Measurements from ENCODE around the gene TBCB.

TBCB gene

DNA sequence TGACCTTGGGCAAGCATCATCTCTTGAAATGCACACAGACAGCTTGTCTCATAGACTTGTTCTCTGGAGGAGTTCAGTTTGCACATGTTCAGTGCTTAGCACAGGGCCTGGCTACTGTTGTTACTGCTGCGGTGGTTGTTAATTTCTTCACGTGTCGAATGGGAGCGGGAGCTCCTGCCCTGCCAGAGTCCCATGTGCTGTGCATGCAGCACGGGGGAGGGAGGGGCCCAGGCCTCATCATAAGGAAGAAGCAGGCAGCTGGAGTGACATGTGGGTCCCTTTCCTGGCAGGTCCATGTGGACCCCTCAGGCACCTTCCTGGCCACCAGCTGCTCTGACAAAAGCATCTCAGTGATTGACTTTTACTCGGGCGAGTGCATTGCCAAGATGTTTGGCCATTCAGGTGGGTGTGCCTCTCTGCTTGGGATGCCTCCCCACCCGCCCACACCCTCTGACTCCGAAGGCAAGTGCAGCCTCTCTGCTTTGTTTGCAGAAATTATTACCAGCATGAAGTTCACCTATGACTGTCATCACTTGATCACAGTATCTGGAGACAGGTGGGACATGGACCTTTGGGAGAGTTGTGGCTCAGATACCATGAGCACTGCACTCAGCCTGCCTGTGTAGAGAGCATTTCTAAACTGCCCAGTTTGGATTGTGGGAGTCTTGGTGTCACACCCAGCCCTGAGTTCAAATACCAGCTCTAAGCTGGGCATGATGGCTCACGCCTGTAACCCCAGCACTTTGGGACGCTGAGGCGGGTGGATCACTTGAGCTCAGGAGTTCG is 24.2 kb upstream of the TBCB start:
- no peak for DNase-seq (ENCODE audit: low spot score)
- Mint-ChIP-seq H3K4me1 (ENCODE audit: low read depth) (peaks cover 2% of the 10 kb centered on the region), H3K27me3 (ENCODE audit: low read depth) (no peaks in the 10 kb centered on the region), H3K4me3 (no peak overlapping the region), H3K36me3 (ENCODE audit: low read depth) (peaks cover 42% of the 10 kb centered on the region), H3K9me3 (no peaks in the 10 kb centered on the region), H3K27ac (no peak overlapping the region)

GRCh38 chr19:36092566-36092965 is 22.7 kb upstream of the TBCB start:
- Mint-ChIP-seq H3K4me1 (ENCODE audit: low read depth) (peaks cover 2% of the 10 kb centered on the region), H3K9me3 (no peaks in the 10 kb centered on the region), H3K4me3 (no peak overlapping the region), H3K36me3 (ENCODE audit: low read depth) (peaks cover 45% of the 10 kb centered on the region), H3K27me3 (ENCODE audit: low read depth) (no peaks in the 10 kb centered on the region), H3K27ac (peak overlapping the region; percentile 57)
- DNase-seq (ENCODE audit: low spot score): no peak

DNA sequence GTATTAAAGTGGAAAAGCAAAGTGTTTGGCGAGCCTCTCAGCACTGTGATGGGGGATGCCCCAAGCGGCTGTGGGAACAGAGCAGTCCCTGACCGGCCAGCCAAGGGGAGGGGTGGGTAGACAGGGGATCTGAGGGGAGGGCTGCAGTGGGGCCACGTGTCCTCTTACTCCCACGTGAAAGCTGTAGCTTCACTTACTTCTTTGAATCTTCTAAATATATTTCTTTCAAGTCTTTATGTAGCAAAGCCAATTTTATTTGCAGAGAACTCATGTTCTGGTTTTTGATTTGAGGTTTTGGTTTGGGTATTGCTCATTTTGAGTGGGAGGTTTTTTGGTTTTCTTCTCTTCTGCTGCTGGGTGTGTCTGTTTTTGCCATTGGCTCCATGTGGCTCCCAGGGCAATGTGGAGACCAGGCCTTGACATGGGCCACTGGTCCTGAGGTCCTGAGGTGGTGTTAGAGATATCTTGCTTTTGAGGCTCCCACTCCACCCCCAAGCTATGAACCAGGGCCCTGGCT is 22.1 kb upstream of the TBCB start:
- Mint-ChIP-seq H3K27me3 (ENCODE audit: low read depth) (no peaks in the 10 kb centered on the region), H3K27ac (peak overlapping the region; percentile 70), H3K4me1 (ENCODE audit: low read depth) (peaks cover 2% of the 10 kb centered on the region), H3K9me3 (no peaks in the 10 kb centered on the region), H3K4me3 (no peak overlapping the region), H3K36me3 (ENCODE audit: low read depth) (peaks cover 42% of the 10 kb centered on the region)
- no peak for DNase-seq (ENCODE audit: low spot score)

GRCh38 chr19:36093687-36094086 is 21.6 kb upstream of the TBCB start:
- peak overlapping the region; percentile 70 for H3K27ac Mint-ChIP-seq
- DNase-seq (ENCODE audit: low spot score): no peak
- H3K27me3 Mint-ChIP-seq (ENCODE audit: low read depth): no peaks in the 10 kb centered on the region
- H3K4me3 Mint-ChIP-seq: no peak overlapping the region
- peaks cover 2% of the 10 kb centered on the region for H3K4me1 Mint-ChIP-seq (ENCODE audit: low read depth)
- no peaks in the 10 kb centered on the region for H3K9me3 Mint-ChIP-seq
- H3K36me3 Mint-ChIP-seq (ENCODE audit: low read depth): peaks cover 43% of the 10 kb centered on the region

DNA sequence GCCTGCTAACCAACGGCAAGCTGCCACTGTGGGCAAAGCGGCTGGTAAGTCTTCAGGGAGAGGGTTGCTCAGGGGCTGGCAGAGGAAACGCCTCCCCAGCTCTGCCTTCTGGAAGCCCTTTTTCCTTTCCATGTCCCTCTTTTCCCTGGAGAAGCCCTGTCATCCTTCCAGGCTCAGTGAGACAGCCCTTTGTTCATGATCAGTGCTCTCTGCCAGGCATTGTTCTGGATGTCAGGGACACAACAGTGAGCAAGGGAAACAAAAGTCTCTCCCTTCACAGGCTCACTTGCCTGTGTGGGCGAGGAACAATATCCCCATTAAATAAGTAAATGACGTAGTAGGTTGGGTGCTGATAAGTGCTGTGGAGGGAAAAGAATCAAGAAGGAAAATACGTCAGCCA is 18.2 kb upstream of the TBCB start:
- Mint-ChIP-seq H3K4me3 (no peak overlapping the region), H3K27me3 (ENCODE audit: low read depth) (no peaks in the 10 kb centered on the region), H3K27ac (no peak overlapping the region), H3K36me3 (ENCODE audit: low read depth) (peaks cover 30% of the 10 kb centered on the region), H3K4me1 (ENCODE audit: low read depth) (peaks cover 2% of the 10 kb centered on the region), H3K9me3 (no peaks in the 10 kb centered on the region)
- DNase-seq (ENCODE audit: low spot score): no peak

DNA sequence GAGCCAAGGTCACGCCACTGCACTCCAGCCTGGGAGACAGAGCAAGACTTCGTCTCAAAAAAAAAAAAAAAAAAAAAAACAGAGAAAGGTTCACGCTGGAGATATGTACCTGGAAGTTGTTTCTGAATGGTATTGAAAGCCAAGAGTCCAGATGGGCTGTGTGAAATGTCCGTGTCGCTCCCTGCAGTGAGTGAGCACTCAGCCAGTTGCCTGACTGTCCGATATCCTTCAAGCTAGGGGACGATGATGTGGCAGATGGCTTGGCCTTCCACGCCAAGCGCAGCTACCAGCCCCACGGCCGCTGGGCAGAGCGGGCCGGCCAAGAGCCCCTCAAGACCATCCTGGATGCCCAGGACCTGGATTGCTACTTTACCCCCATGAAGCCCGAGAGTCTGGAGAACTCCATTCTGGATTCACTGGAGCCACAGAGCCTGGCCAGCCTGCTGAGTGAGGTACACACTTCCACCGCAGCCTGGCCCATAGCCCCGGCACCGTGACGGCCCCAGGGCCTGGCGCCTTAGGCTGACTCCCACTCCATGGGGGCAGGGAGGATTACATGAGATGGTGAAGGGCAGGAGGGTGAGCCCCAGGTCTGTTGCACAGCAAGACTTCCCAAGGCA is 16.0 kb upstream of the TBCB start:
- Mint-ChIP-seq H3K4me1 (ENCODE audit: low read depth) (no peaks in the 10 kb centered on the region), H3K4me3 (no peak overlapping the region), H3K27me3 (ENCODE audit: low read depth) (no peaks in the 10 kb centered on the region), H3K36me3 (ENCODE audit: low read depth) (peaks cover 34% of the 10 kb centered on the region), H3K9me3 (no peaks in the 10 kb centered on the region), H3K27ac (no peak overlapping the region)
- no peak for DNase-seq (ENCODE audit: low spot score)

DNA sequence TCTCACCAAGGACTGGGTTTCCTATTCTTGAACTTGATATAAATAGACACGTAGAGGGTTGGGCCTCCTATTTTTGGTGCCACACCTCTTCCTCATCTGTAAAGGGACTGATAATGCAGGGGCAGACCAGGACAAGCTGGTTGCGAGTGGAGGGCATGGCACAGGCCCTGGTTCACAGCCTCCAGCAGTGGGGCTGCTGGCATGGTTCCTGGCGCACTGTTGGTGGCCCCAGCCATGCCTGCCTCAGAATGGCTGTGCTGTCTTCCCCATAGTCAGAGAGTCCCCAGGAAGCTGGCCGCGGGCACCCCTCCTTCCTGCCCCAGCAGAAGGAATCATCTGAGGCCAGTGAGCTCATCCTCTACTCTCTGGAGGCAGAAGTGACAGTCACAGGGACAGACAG is 14.8 kb upstream of the TBCB start:
- H3K4me3 Mint-ChIP-seq: no peak overlapping the region
- no peaks in the 10 kb centered on the region for H3K4me1 Mint-ChIP-seq (ENCODE audit: low read depth)
- DNase-seq (ENCODE audit: low spot score): no peak
- H3K27ac Mint-ChIP-seq: no peak overlapping the region
- H3K9me3 Mint-ChIP-seq: no peaks in the 10 kb centered on the region
- H3K36me3 Mint-ChIP-seq (ENCODE audit: low read depth): peaks cover 33% of the 10 kb centered on the region
- no peaks in the 10 kb centered on the region for H3K27me3 Mint-ChIP-seq (ENCODE audit: low read depth)

DNA sequence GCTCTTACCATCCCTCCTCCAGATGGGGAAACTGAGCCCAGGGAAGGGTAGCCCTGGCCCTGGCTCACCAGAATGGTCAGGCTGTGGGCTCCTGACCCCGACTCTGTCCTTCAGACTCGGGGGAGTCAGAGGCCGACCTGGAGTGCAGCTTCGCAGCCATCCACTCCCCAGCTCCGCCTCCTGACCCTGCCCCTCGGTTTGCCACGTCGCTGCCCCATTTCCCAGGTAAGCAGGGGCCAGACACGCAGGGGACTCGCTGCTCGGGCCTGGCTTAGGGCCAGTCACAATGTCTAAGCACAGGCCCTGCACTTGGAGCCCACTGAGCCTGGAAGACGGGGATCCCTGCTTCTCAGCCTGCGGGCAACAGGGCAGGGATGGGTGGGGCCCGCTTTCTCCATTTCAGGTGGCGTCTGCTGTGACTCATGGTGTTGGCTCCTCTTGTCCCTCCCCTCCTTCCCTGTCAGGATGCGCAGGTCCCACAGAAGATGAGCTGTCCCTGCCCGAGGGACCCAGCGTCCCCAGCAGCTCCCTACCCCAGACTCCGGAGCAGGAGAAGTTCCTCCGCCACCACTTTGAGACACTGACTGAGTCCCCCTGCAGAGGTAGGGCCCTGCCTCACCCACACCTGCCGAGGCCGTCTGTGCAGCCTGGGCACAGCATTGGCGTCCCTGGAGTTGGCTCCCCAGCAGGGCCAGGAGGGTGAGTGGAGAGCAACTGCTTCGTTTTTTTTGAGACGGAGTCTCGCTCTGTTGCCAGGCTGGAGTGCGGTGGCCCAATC is 13.5 kb upstream of the TBCB start:
- Mint-ChIP-seq H3K9me3 (no peaks in the 10 kb centered on the region), H3K36me3 (ENCODE audit: low read depth) (peaks cover 36% of the 10 kb centered on the region), H3K4me3 (no peak overlapping the region), H3K27ac (no peak overlapping the region), H3K27me3 (ENCODE audit: low read depth) (no peaks in the 10 kb centered on the region), H3K4me1 (ENCODE audit: low read depth) (no peaks in the 10 kb centered on the region)
- no peak for DNase-seq (ENCODE audit: low spot score)

- Mint-ChIP-seq H3K36me3 (ENCODE audit: low read depth) (peaks cover 34% of the 10 kb centered on the region), H3K4me1 (ENCODE audit: low read depth) (no peaks in the 10 kb centered on the region), H3K9me3 (no peaks in the 10 kb centered on the region), H3K27ac (no peak overlapping the region), H3K4me3 (no peak overlapping the region), H3K27me3 (ENCODE audit: low read depth) (no peaks in the 10 kb centered on the region)
- no peak for DNase-seq (ENCODE audit: low spot score)
These were observed 12.1 kb upstream of the TBCB start for GRCh38 chr19:36103040-36103626.

GRCh38 chr19:36103842-36104552 is 11.3 kb upstream of the TBCB start:
- H3K4me1 Mint-ChIP-seq (ENCODE audit: low read depth): no peaks in the 10 kb centered on the region
- peaks cover 29% of the 10 kb centered on the region for H3K36me3 Mint-ChIP-seq (ENCODE audit: low read depth)
- no peak overlapping the region for H3K4me3 Mint-ChIP-seq
- H3K27me3 Mint-ChIP-seq (ENCODE audit: low read depth): no peaks in the 10 kb centered on the region
- H3K9me3 Mint-ChIP-seq: no peaks in the 10 kb centered on the region
- DNase-seq (ENCODE audit: low spot score): no peak
- H3K27ac Mint-ChIP-seq: no peak overlapping the region

GRCh38 chr19:36106441-36106840 is 8.8 kb upstream of the TBCB start:
- DNase-seq (ENCODE audit: low spot score): no peak
- Mint-ChIP-seq H3K27ac (peak overlapping the region; percentile 6), H3K4me3 (no peak overlapping the region), H3K9me3 (no peaks in the 10 kb centered on the region), H3K4me1 (ENCODE audit: low read depth) (no peaks in the 10 kb centered on the region), H3K36me3 (ENCODE audit: low read depth) (peaks cover 29% of the 10 kb centered on the region), H3K27me3 (ENCODE audit: low read depth) (no peaks in the 10 kb centered on the region)

DNA sequence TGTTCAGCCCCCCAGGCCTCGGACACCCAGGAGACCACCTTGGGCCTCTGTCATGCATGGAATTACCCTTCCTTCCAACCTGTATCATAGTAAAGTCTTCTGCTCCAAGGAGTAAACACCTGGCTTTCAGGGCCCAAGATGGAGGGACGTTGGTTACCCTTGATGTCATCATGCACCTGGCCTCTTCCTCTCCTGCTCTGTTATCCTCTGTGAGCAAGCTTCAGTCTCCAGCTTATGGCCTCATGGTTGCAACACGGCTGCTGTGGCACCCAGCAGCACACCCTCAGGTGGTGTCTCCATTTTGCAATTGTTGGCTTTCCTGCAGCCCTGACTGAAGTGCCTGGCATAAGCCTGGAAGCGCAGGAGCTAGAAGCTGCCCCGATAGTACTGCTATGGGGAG is 8.3 kb upstream of the TBCB start:
- Mint-ChIP-seq H3K27me3 (ENCODE audit: low read depth) (no peaks in the 10 kb centered on the region), H3K4me1 (ENCODE audit: low read depth) (no peaks in the 10 kb centered on the region), H3K9me3 (no peaks in the 10 kb centered on the region), H3K36me3 (ENCODE audit: low read depth) (peaks cover 30% of the 10 kb centered on the region), H3K27ac (no peak overlapping the region), H3K4me3 (no peak overlapping the region)
- no peak for DNase-seq (ENCODE audit: low spot score)

- Mint-ChIP-seq H3K27ac (no peak overlapping the region), H3K4me3 (no peak overlapping the region), H3K36me3 (ENCODE audit: low read depth) (peaks cover 22% of the 10 kb centered on the region), H3K27me3 (ENCODE audit: low read depth) (no peaks in the 10 kb centered on the region), H3K9me3 (no peaks in the 10 kb centered on the region), H3K4me1 (ENCODE audit: low read depth) (peaks cover 6% of the 10 kb centered on the region)
- no peak for DNase-seq (ENCODE audit: low spot score)
These were observed 6.6 kb upstream of the TBCB start for GRCh38 chr19:36108684-36109083.

Measured in T-helper 2 cell treated with Interferon-gamma antibody and Interleukin-4, amounts not matched to agents 5 μg/mL and 100 μg/mL, for 36 hours (primary cell).